H1 (cell line): ENCODE data around the gene CTNNBL1. TPM values are rescaled to one million over a fixed set of nuclear protein-coding genes. Genes with fewer than 3 reads are reported as not detected.

Source experiments
- CTCF ChIA-PET: fragments of 300-600 bp; sonication (Branson Sonifier 250); formaldehyde crosslinking; loops from one replicate; lab custom pipeline; 2021; ENCODE audit not compliant: partially characterized antibody; lab: Charles Lee
- POLR2A ChIA-PET: fragments of 300-600 bp; sonication (Branson Sonifier 250); formaldehyde crosslinking; loops from one replicate; lab custom pipeline; 2021; ENCODE audit warnings: inconsistent platforms; ENCODE audit not compliant: partially characterized antibody; lab: Charles Lee
- DNase-seq, 2 experiments: peaks; one replicate each; pipeline versions ENCODE4 v3.0.0 to v3.0.0-alpha.2; 2010 to 2022; ENCODE audit warnings: low spot score in 2 of 2, low read depth in 1 of 2, mixed read lengths in 1 of 2
- FAIRE-seq: peaks from 2 replicates; lab custom pipeline; 2011; peaks lifted over from hg19 to GRCh38; lab: Jason Lieb, UNC
- H2AFZ ChIP-seq: 2 replicates; pipeline ENCODE4 v1.8.1; 2012; ENCODE audit warnings: low read length, inconsistent platforms
- H2AK5ac ChIP-seq: 2 replicates; pipeline ENCODE4 v1.6.1; 2013; ENCODE audit warnings: low read depth, low read length
- H2BK120ac ChIP-seq: replicated peaks from 2 replicates; pipeline ENCODE3; 2013; ENCODE audit warnings: low read depth, low read length, inconsistent platforms
- H2BK12ac ChIP-seq: 2 replicates; pipeline ENCODE4 v1.6.1; 2013; ENCODE audit warnings: low read depth, low read length
- H2BK15ac ChIP-seq: 2 replicates; pipeline ENCODE4 v1.6.1; 2013; ENCODE audit warnings: low read length
- H2BK20ac ChIP-seq: 2 replicates; pipeline ENCODE4 v1.6.1; 2013; ENCODE audit warnings: low read length
- H2BK5ac ChIP-seq: 2 replicates; pipeline ENCODE4 v1.6.1; 2013; ENCODE audit warnings: low read depth, low read length
- H3K14ac ChIP-seq: 2 replicates; pipeline ENCODE4 v1.6.1; 2013; ENCODE audit warnings: inconsistent platforms; ENCODE audit not compliant: insufficient read length
- H3K18ac ChIP-seq: 2 replicates; pipeline ENCODE4 v1.6.1; 2013; ENCODE audit warnings: low read length; ENCODE audit errors: extremely low read depth
- H3K23ac ChIP-seq: 2 replicates; pipeline ENCODE4 v1.6.1; 2013; ENCODE audit warnings: inconsistent platforms; ENCODE audit not compliant: insufficient read length
- H3K23me2 ChIP-seq: 2 replicates; pipeline ENCODE4 v1.6.1; 2013; ENCODE audit warnings: low read depth, low read length
- H3K27ac ChIP-seq: 2 replicates; pipeline ENCODE4 v1.6.1; 2011; ENCODE audit warnings: low read depth, low read length, inconsistent platforms
- H3K27me3 ChIP-seq, 4 experiments: replicated peaks in 1 of 4; 1 replicate in 1 of 4; 2 replicates in 3 of 4; pipeline versions ENCODE4 v1.6.1 to v1.8.1; 2011 to 2013; ENCODE audit warnings: low read length in 3 of 4, mild to moderate bottlenecking in 3 of 4, inconsistent platforms in 2 of 4, mixed read lengths in 2 of 4, moderate library complexity in 1 of 4; ENCODE audit not compliant: control insufficient read depth in 3 of 4, insufficient read depth in 3 of 4; ENCODE audit errors: extremely low read depth in 1 of 4
- H3K36me3 ChIP-seq, 4 experiments: 2 replicates each; pipeline versions ENCODE4 v1.6.1 to v1.8.1; 2011 to 2013; ENCODE audit warnings: mild to moderate bottlenecking in 4 of 4, low read length in 3 of 4, moderate library complexity in 2 of 4, control low read depth in 1 of 4, inconsistent platforms in 1 of 4; ENCODE audit not compliant: insufficient read depth in 4 of 4, control insufficient read depth in 2 of 4
- H3K4ac ChIP-seq: replicated peaks from 2 replicates; pipeline ENCODE3; 2013; ENCODE audit warnings: low read length, low read depth, mixed read lengths, inconsistent platforms; ENCODE audit not compliant: insufficient read length
- H3K4me1 ChIP-seq, 4 experiments: replicated peaks in 1 of 4; 1 replicate in 1 of 4; 2 replicates in 3 of 4; pipeline versions ENCODE4 v1.6.1 to v1.8.1; 2011 to 2013; ENCODE audit warnings: low read length in 3 of 4, inconsistent platforms in 2 of 4, mixed read lengths in 1 of 4; ENCODE audit not compliant: insufficient read depth in 4 of 4, control insufficient read depth in 3 of 4
- H3K4me2 ChIP-seq, 2 experiments: 2 replicates each; pipeline versions ENCODE4 v1.6.1 to v1.8.1; 2011 to 2013; ENCODE audit warnings: low read depth in 2 of 2, low read length in 2 of 2, control low read depth in 1 of 2, inconsistent platforms in 1 of 2, mild to moderate bottlenecking in 1 of 2; ENCODE audit not compliant: insufficient read depth in 1 of 2
- H3K4me3 ChIP-seq, 4 experiments: fragments of 200-600, 300-600 bp in 1 of 4; sonication (generic), shearing (Covaris generic), sonication (Bioruptor Twin) in 1 of 4; 2 replicates each; pipeline versions ENCODE4 v1.5.1 to v1.8.1; 2011 to 2016; ENCODE audit warnings: low read length in 4 of 4, low read depth in 3 of 4, control low read depth in 2 of 4, inconsistent platforms in 2 of 4, mild to moderate bottlenecking in 2 of 4, mixed read lengths in 1 of 4, moderate library complexity in 1 of 4; ENCODE audit not compliant: insufficient read depth in 2 of 4; ENCODE audit errors: extremely low read depth in 1 of 4
- H3K56ac ChIP-seq: replicated peaks from 2 replicates; pipeline ENCODE3; 2013; ENCODE audit warnings: low read depth, mild to moderate bottlenecking, mixed read lengths, low read length, inconsistent platforms; ENCODE audit not compliant: insufficient read length
- H3K79me1 ChIP-seq: 2 replicates; pipeline ENCODE4 v1.6.1; 2013; ENCODE audit warnings: low read depth, low read length, control low read depth
- H3K79me2 ChIP-seq, 2 experiments: 2 replicates each; pipeline versions ENCODE4 v1.6.1 to v1.8.1; 2012 to 2013; ENCODE audit warnings: low read length in 2 of 2, mild to moderate bottlenecking in 2 of 2, inconsistent platforms in 1 of 2; ENCODE audit not compliant: insufficient read depth in 2 of 2, control insufficient read depth in 1 of 2
- H3K9ac ChIP-seq, 4 experiments: replicated peaks in 1 of 4; 1 replicate in 1 of 4; 2 replicates in 3 of 4; pipeline versions ENCODE4 v1.6.1 to v1.8.1; 2011 to 2013; ENCODE audit warnings: low read depth in 3 of 4, low read length in 3 of 4, control low read depth in 2 of 4, mild to moderate bottlenecking in 2 of 4, moderate library complexity in 2 of 4, inconsistent platforms in 1 of 4; ENCODE audit errors: extremely low read depth in 1 of 4
- H3K9me3 ChIP-seq, 2 experiments: 2 replicates each; pipeline versions ENCODE4 v1.6.1 to v1.8.1; 2012 to 2013; ENCODE audit warnings: mild to moderate bottlenecking in 2 of 2, moderate library complexity in 2 of 2, control low read depth in 1 of 2, inconsistent platforms in 1 of 2, low read depth in 1 of 2, low read length in 1 of 2, mixed read lengths in 1 of 2; ENCODE audit not compliant: insufficient read depth in 2 of 2
- H4K20me1 ChIP-seq, 2 experiments: replicated peaks in 1 of 2; 2 replicates each; pipeline versions ENCODE3 to v1.8.1; 2011 to 2013; ENCODE audit warnings: inconsistent platforms in 2 of 2, low read length in 2 of 2, mild to moderate bottlenecking in 1 of 2; ENCODE audit not compliant: insufficient read depth in 2 of 2, control insufficient read depth in 1 of 2
- H4K5ac ChIP-seq: 2 replicates; pipeline ENCODE4 v1.6.1; 2013; ENCODE audit warnings: low read length, low read depth, mixed read lengths, inconsistent platforms; ENCODE audit not compliant: insufficient read length
- H4K8ac ChIP-seq: 2 replicates; pipeline ENCODE4 v1.8.0; 2013; ENCODE audit warnings: mild to moderate bottlenecking, moderate library complexity, low read length, inconsistent platforms; ENCODE audit not compliant: insufficient read depth; ENCODE audit errors: extremely low read depth
- H4K91ac ChIP-seq: replicated peaks from 2 replicates; pipeline ENCODE3; 2013; ENCODE audit warnings: low read length, mixed read lengths, inconsistent platforms; ENCODE audit not compliant: insufficient read length
- ASH2L ChIP-seq: fragments of 200-600, 300-600 bp; sonication (generic); IDR thresholded peaks from one replicate; pipeline ENCODE4 v1.7.1; 2017; ENCODE audit warnings: low read length
- CEBPB ChIP-seq: IDR thresholded peaks from 2 replicates; pipeline ENCODE4 v1.6.1; 2012; ENCODE audit warnings: low read depth, low read length
- CTCF ChIP-seq, 3 experiments: IDR thresholded peaks; 1 replicate in 2 of 3; 2 replicates in 1 of 3; pipeline versions ENCODE4 v1.5.1 to v1.6.1; 2011; ENCODE audit warnings: low read length in 3 of 3, mild to moderate bottlenecking in 3 of 3, inconsistent platforms in 2 of 3, low read depth in 1 of 3, moderate library complexity in 1 of 3; ENCODE audit not compliant: insufficient read depth in 1 of 3; ENCODE audit errors: control extremely low read depth in 1 of 3
- HDAC2 ChIP-seq, 2 experiments: fragments of 300-600 bp in 1 of 2; sonication (generic) in 1 of 2; IDR thresholded peaks; 2 replicates each; pipeline ENCODE4 v1.6.1; 2011 to 2012; ENCODE audit warnings: low read depth in 2 of 2, low read length in 2 of 2, mild to moderate bottlenecking in 2 of 2, moderate library complexity in 2 of 2, borderline replicate concordance in 1 of 2, inconsistent platforms in 1 of 2
- USF2 ChIP-seq: IDR thresholded peaks from 2 replicates; pipeline ENCODE4 v1.6.1; 2011; ENCODE audit warnings: low read length, improper control_type of control experiment
- YY1 ChIP-seq: IDR thresholded peaks from 2 replicates; pipeline ENCODE4 v1.6.1; 2011; ENCODE audit warnings: low read depth, mild to moderate bottlenecking, low read length
- WGBS, 2 experiments: shearing (Covaris generic) in 1 of 2; methylation state at CpG; one replicate each; pipeline versions ENCODE4 v1.1.6 to v1.1.7; 2013 to 2015; ENCODE audit warnings: low lambda C conversion rate in 2 of 2, mixed read lengths in 2 of 2, inconsistent platforms in 1 of 2, low coverage in 1 of 2, missing lambda C conversion rate in 1 of 2; ENCODE audit not compliant: insufficient replicate concordance in 2 of 2, insufficient coverage in 1 of 2, insufficient read length in 1 of 2; ENCODE audit errors: extremely low coverage in 1 of 2, missing lambda C conversion rate in 1 of 2; 5-methylcytosine and 5-hydroxymethylcytosine counted together
- polyA plus RNA-seq, 7 experiments: library from polyadenylated mRNA; depleted of rRNA in 3 of 7; stranded (reverse) in 5 of 7; unstranded in 2 of 7; fragments of >200 nt in 5 of 7; fragments of 200-250 nt in 2 of 7; gene quantifications; 1 replicate in 5 of 7; 2 replicates in 1 of 7; 4 replicates in 1 of 7; pipeline versions ENCODE4 v1.2.1 to v1.2.3, GENCODE V29; 2011 to 2013; ENCODE audit warnings: missing spikeins in 2 of 7, mixed read lengths in 2 of 7
- total RNA-seq: library from RNA; stranded (reverse); fragmentation: NEBNext Ultra II Directional; extraction: Animal tissue kit (Norgen Biotek cat#: 25700); gene quantifications from 2 replicates; pipeline ENCODE4 v1.2.1, GENCODE V29; 2021
- TF ChIP-seq, protein P1 (sequence below): IDR thresholded peaks from 2 replicates; pipeline ENCODE4 v1.6.1; 2012; ENCODE audit warnings: low read length, inconsistent platforms

Gene CTNNBL1
- total and polyA plus RNA-seq, 2 of the 8 experiments (the other 6 are each of a cell fraction or from before 2014, with no cell fraction given) = 19.6 to 81.6 TPM

DNA sequence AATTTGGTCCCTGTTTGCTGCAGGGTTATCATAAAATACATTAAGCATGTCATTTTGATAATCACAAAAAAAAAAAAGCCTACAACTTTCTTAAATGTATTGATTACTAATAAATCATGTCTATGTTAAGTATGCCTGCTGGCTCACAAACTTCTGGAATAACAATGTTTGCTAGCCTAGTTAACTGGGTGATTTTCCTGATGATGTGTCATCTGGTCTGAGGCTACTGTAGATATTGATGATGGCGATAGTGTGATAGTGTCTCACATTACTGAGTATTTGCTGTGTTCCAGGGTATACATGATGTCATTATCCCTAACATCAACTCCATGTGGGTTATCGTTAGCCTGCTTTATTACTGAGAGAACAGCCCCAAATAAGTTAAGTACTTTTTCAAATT, 122.9 kb downstream of the CTNNBL1 start:
- Histone ChIP-seq H3K14ac (no peak overlapping the region), H2BK120ac (no peak overlapping the region), H3K4me3 (no peak overlapping the region), H4K20me1 (peaks cover 0 to 2% of the 10 kb centered on the region in 2 experiments), H3K4me2 (no peak overlapping the region; a peak in 1 of 4 replicates), H3K4ac (no peak overlapping the region), H2BK12ac (peak overlapping the region; percentile 28; the same call in 1 of the 2 replicates), H3K56ac (no peak overlapping the region), H3K4me1 (peaks cover 1 to 8% (median 6%) of the 10 kb centered on the region in 4 experiments; a peak in 3 of 7 replicates), H3K27ac (no peak overlapping the region), H3K23ac (no peak overlapping the region), H2AK5ac (peak overlapping the region; percentile 14; the same call in 1 of the 2 replicates), H2AFZ (no peak overlapping the region), H3K9me3 (no peaks in the 10 kb centered on the region), H2BK20ac (no peak overlapping the region), H3K23me2 (no peaks in the 10 kb centered on the region; the same call in 1 of the 2 replicates), H4K91ac (no peak overlapping the region), H2BK5ac (no peak overlapping the region), H2BK15ac (no peak overlapping the region), H3K18ac (no peak overlapping the region), H4K5ac (no peak overlapping the region), H3K9ac (no peak overlapping the region), H3K79me2 (no peaks in the 10 kb centered on the region), H4K8ac (no peak overlapping the region), H3K36me3 (no peaks in the 10 kb centered on the region), H3K79me1 (no peaks in the 10 kb centered on the region), H3K27me3 (peaks cover 0 to 1% (median 0%) of the 10 kb centered on the region in 4 experiments; a peak in 2 of 7 replicates)
- 86% methylated on average over 2 of the region's 2 CpGs; no CpG with 5 or more reads in 1 of the 2 experiments for WGBS, 2 experiments
- ChIA-PET CTCF (interaction anchor here (1.9 kb wide), 1 partner anchor 12 kb away, joined by 4 read pairs; no protein-coding TSS in a partner anchor), POLR2A (no interaction called here)
- TF ChIP-seq HDAC2 (IDR thresholded peaks at IDR 0.05; ENCODE audit: borderline replicate concordance in 1 of 2, low read depth in 2 of 2, low read length in 2 of 2) = no peak
- TF ChIP-seq CEBPB = no peak
- TF ChIP-seq ASH2L = no peak
- TF ChIP-seq CTCF (IDR thresholded peaks at IDR 0.05; ENCODE audit: control extremely low read depth in 1 of 3, insufficient read depth in 1 of 3, low read depth in 1 of 3, low read length in 3 of 3) = no peak
- no peak for TF ChIP-seq YY1
- TF ChIP-seq, protein P1, sequence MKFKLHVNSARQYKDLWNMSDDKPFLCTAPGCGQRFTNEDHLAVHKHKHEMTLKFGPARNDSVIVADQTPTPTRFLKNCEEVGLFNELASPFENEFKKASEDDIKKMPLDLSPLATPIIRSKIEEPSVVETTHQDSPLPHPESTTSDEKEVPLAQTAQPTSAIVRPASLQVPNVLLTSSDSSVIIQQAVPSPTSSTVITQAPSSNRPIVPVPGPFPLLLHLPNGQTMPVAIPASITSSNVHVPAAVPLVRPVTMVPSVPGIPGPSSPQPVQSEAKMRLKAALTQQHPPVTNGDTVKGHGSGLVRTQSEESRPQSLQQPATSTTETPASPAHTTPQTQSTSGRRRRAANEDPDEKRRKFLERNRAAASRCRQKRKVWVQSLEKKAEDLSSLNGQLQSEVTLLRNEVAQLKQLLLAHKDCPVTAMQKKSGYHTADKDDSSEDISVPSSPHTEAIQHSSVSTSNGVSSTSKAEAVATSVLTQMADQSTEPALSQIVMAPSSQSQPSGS = no peak
- no peak for TF ChIP-seq USF2
- DNase-seq (no peak), FAIRE-seq (peak; percentile 39)
